Activated T-helper 1 cell treated with anti-CD3 and anti-CD28 coated beads, Interleukin-12 subunit alpha, Interleukin-12 subunit beta, Interleukin-2, Interleukin-4 antibody, amounts not matched to agents 30 ng/mL and 10 ng/mL and 1 ng/mL, durations not matched to agents 14 hours and 24 hours and 36 hours (primary cell): ENCODE measurements around the gene SLC34A2. TPM values are rescaled to one million over a fixed set of nuclear protein-coding genes. Genes with fewer than 3 reads are reported as not detected.

Experiments used
- DNase-seq: peaks from one replicate; pipeline ENCODE4 v3.0.0; 2021; ENCODE audit warnings: low spot score
- H3K27ac Mint-ChIP-seq: one replicate; pipeline ENCODE4 v1.8.0; 2021; ENCODE audit warnings: mild to moderate bottlenecking, mixed read lengths
- H3K27me3 Mint-ChIP-seq: one replicate; pipeline ENCODE4 v1.8.0; 2022; ENCODE audit warnings: mild to moderate bottlenecking, moderate library complexity, mixed read lengths; ENCODE audit not compliant: insufficient read depth
- H3K36me3 Mint-ChIP-seq: one replicate; pipeline ENCODE4 v1.8.0; 2021; ENCODE audit warnings: low read depth, mixed read lengths
- H3K4me1 Mint-ChIP-seq: one replicate; pipeline ENCODE4 v1.8.0; 2021; ENCODE audit warnings: low read depth, mixed read lengths
- H3K4me3 Mint-ChIP-seq: one replicate; pipeline ENCODE4 v1.8.0; 2021; ENCODE audit warnings: mild to moderate bottlenecking, moderate library complexity, mixed read lengths
- H3K9me3 Mint-ChIP-seq: one replicate; pipeline ENCODE4 v1.8.0; 2021; ENCODE audit warnings: mixed read lengths
- intact Hi-C: fragments of 100-400 bp; cut with micrococcal nuclease; formaldehyde crosslinking; loops from one replicate; pipeline ENCODE4 v1.15.1; 2024
- total RNA-seq: library from RNA; stranded (reverse); gene quantifications from 2 replicates; pipeline ENCODE4 v1.2.3, GENCODE V29; 2022

SLC34A2 gene
- total RNA-seq, 1 donor from 2014 or later: not detected

DNA sequence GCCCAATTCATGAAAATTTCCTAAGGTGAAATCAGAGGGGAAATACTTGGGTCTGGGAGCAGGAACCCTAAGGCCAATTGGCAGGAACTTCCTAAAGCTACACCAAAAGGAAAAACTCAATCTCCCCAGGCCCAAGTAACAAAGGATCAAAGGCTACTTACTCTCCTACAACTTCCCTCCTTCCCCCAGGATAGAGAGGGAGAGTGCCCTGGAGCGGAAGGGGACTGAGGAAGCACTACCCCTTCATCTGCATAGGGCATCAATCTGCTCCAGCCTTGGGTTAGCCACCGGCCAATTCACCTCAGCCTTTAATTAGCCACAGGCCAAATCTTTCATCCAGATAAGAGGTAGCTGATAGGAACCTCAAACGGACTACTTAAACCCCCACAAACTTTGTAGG is 55.0 kb downstream of the SLC34A2 start:
- Mint-ChIP-seq H3K4me1 (no peaks in the 10 kb centered on the region), H3K27me3 (no peaks in the 10 kb centered on the region)
- intact Hi-C loops: no loop called here

GRCh38 chr4:25712611-25713010 is 57.0 kb downstream of the SLC34A2 start:
- intact Hi-C loops: no loop called here

More for the DNA sequence above, 55.0 kb downstream of the SLC34A2 start:
- Mint-ChIP-seq H3K4me3 (no peak overlapping the region), H3K36me3 (no peaks in the 10 kb centered on the region), H3K9me3 (no peaks in the 10 kb centered on the region), H3K27ac (no peak overlapping the region)
- no peak for DNase-seq

GRCh38 chr4:25713812-25714211 is 58.2 kb downstream of the SLC34A2 start:
- no peaks in the 10 kb centered on the region for H3K36me3 Mint-ChIP-seq
- intact Hi-C loops: no loop called here
- no peaks in the 10 kb centered on the region for H3K4me1 Mint-ChIP-seq
- no peak overlapping the region for H3K27ac Mint-ChIP-seq
- no peak overlapping the region for H3K4me3 Mint-ChIP-seq
- no peaks in the 10 kb centered on the region for H3K27me3 Mint-ChIP-seq
- no peak for DNase-seq
- no peaks in the 10 kb centered on the region for H3K9me3 Mint-ChIP-seq

More at GRCh38 chr4:25712611-25713010, 57.0 kb downstream of the SLC34A2 start:
- DNase-seq: no peak
- Mint-ChIP-seq H3K4me1 (no peaks in the 10 kb centered on the region), H3K9me3 (no peaks in the 10 kb centered on the region), H3K27me3 (no peaks in the 10 kb centered on the region), H3K4me3 (no peak overlapping the region), H3K36me3 (no peaks in the 10 kb centered on the region), H3K27ac (no peak overlapping the region)

DNA sequence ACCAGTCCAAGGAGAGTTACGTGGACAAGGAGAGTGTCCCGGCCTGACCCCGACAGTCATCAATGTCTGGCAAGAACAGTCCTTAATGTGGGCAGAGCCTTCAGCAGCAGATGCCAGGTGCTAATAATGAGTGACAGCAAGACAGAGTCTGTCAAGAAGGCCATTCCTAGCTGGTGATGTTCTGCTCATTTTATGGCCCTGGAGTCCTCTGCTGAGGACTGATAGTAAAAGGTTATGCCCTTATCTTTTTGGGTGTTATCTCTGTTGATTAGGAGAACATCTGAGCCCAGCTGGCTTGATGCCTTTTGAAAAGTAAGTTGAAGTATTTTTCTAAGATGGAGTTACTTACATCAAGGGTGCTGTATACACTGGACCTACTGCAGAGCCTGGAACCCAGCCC is 67.3 kb downstream of the SLC34A2 start:
- no peaks in the 10 kb centered on the region for H3K27me3 Mint-ChIP-seq
- intact Hi-C loops: no loop called here
- no peak overlapping the region for H3K27ac Mint-ChIP-seq
- no peaks in the 10 kb centered on the region for H3K36me3 Mint-ChIP-seq
- H3K4me3 Mint-ChIP-seq: no peak overlapping the region
- H3K4me1 Mint-ChIP-seq: no peaks in the 10 kb centered on the region
- DNase-seq: no peak
- H3K9me3 Mint-ChIP-seq: no peaks in the 10 kb centered on the region

- Mint-ChIP-seq H3K27me3 (no peaks in the 10 kb centered on the region), H3K4me1 (no peaks in the 10 kb centered on the region)
These were observed 67.8 kb downstream of the SLC34A2 start for GRCh38 chr4:25723409-25723808.

DNA sequence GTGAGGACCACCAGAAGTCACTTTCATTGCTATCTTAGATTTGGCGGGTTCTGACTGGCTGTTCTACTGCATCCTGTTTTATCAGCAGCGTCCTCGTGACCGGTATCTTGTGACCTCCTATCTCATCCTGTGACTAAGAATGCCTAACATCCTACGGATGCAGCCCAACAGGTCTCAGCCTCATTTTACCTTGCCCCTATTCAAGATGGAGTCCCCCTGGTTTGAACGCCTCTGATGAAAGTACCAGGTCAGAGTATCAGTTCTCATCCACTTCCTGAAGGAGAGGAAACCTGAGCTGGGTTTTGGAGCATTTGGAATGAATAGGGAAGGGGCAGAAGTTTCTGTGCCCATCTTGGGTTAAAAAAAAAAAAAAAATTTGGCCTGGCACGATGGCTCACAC is 70.2 kb downstream of the SLC34A2 start:
- DNase-seq: no peak
- H3K9me3 Mint-ChIP-seq: no peaks in the 10 kb centered on the region
- no peaks in the 10 kb centered on the region for H3K27me3 Mint-ChIP-seq
- no peaks in the 10 kb centered on the region for H3K4me1 Mint-ChIP-seq
- no peak overlapping the region for H3K27ac Mint-ChIP-seq
- H3K36me3 Mint-ChIP-seq: no peaks in the 10 kb centered on the region
- H3K4me3 Mint-ChIP-seq: no peak overlapping the region
- intact Hi-C loops: no loop called here

More at GRCh38 chr4:25723409-25723808, 67.8 kb downstream of the SLC34A2 start:
- Mint-ChIP-seq H3K9me3 (no peaks in the 10 kb centered on the region), H3K4me3 (no peak overlapping the region), H3K27ac (no peak overlapping the region), H3K36me3 (no peaks in the 10 kb centered on the region)
- no peak for DNase-seq
- intact Hi-C loops: no loop called here

- Mint-ChIP-seq H3K4me3 (no peak overlapping the region), H3K27ac (no peak overlapping the region), H3K36me3 (no peaks in the 10 kb centered on the region), H3K27me3 (no peaks in the 10 kb centered on the region), H3K9me3 (no peaks in the 10 kb centered on the region), H3K4me1 (no peaks in the 10 kb centered on the region)
- intact Hi-C loops: no loop called here
- DNase-seq: no peak
These were observed 72.3 kb downstream of the SLC34A2 start for GRCh38 chr4:25727711-25728493.

Other genes with a start within 250 kb of the SLC34A2 start
- gene SEL1L3, start 207.1 kb downstream of the SLC34A2 start, total RNA-seq: 36.0 and 37.1 TPM in 2 replicates